LNCaP clone FGC (cell line): Measurements from ENCODE around the gene ABCB11.
"Not testable (repeated sequence)": the region's sequence is repeated elsewhere in the genome, so short reads cannot be mapped to it uniquely, and the experiment has no call there.

Source experiments
- DNase-seq: peaks from one replicate; pipeline ENCODE4 v3.0.0-alpha.2; 2011; ENCODE audit warnings: low read depth
- H3K4me3 ChIP-seq: 2 replicates; pipeline ENCODE4 v1.5.1; 2011; ENCODE audit warnings: mild to moderate bottlenecking, low read depth, low read length, control low read depth
- CTCF ChIP-seq: IDR thresholded peaks from 2 replicates; pipeline ENCODE4 v1.5.1; 2012; ENCODE audit warnings: mild to moderate bottlenecking; ENCODE audit not compliant: control insufficient read depth, insufficient read depth; ENCODE audit errors: extremely low read depth

Gene ABCB11

GRCh38 chr2:169071455-169071854, 40.3 kb upstream of the ABCB11 start:
- DNase-seq: no peak
- TF ChIP-seq CTCF: no peak
- no peak overlapping the region for H3K4me3 ChIP-seq

- DNase-seq: no peak
- no peak for TF ChIP-seq CTCF
- no peak overlapping the region for H3K4me3 ChIP-seq
These were observed 38.7 kb upstream of the ABCB11 start for GRCh38 chr2:169069833-169070232.

DNA sequence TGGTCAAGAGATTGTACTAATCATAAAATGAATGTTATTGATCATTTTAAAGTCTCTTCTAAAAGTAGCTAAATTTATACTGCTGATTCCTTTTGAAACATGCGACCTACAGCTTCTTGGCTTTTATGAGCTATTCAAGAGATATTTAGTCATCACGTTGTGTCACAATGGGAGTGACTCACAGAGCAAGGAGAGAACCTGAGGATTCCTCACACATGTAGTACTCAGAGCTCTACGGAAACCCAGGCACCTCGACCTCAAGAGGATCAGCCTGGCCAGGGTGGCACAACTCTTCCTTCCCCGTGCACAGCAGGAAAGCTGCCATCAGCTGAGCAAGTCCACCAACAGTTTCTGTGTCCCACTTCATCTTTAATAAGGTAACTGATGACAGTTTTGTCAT, 38.2 kb upstream of the ABCB11 start, which contains the start of gene DHRS9:
Gene DHRS9, plus strand, starts transcription at position 223 of the 400 bp plus-strand sequence. CDS start 12,019 bp downstream, outside the sequence.
- no peak within 1 kb of the TSS for H3K4me3 ChIP-seq
- no peak for TF ChIP-seq CTCF
- no peak for DNase-seq

GRCh38 chr2:169066897-169067296, 35.8 kb upstream of the ABCB11 start:
- TF ChIP-seq CTCF: no peak
- no peak overlapping the region for H3K4me3 ChIP-seq
- no peak for DNase-seq

DNA sequence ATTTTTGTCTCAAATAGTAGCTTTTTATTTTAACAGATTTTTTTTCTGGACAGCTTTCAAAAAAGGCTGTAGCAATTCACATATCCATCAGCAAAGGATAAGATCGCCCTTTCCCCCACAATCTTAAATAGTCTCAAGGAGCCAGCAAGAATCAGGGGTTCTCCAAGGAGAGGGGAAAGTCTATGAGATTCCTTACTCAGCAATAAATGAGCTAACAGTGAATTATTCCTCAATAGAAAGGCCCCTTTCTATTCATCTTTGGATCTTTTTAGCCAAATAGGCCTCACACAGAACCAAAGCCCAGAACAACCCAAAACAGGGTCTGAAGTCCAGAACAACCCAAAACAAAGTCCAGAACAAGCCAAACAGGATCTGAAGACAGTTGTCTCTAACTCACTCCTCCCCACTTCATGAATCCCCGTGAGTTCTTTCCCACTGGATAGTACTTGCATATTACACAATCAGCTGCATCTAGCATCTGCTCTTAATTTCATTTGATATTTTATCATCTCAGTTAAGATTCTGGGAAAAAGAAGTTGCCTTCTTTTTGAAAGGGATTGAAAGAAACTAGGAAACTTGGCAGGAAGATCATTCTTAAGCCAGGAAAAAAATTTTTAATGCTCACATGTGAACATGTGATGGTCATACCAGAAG, 34.9 kb upstream of the ABCB11 start:
- DNase-seq: no peak
- H3K4me3 ChIP-seq: no peak overlapping the region
- TF ChIP-seq CTCF: no peak

GRCh38 chr2:169065422-169065821, 34.3 kb upstream of the ABCB11 start:
- H3K4me3 ChIP-seq: no peak overlapping the region
- TF ChIP-seq CTCF: no peak
- peak; percentile 43 for DNase-seq

GRCh38 chr2:169064199-169064598, 33.1 kb upstream of the ABCB11 start:
- not testable (repeated sequence) for DNase-seq

GRCh38 chr2:169054575-169054974, 23.5 kb upstream of the ABCB11 start:
- H3K4me3 ChIP-seq, DNase-seq: not testable (repeated sequence)

More at GRCh38 chr2:169064199-169064598, 33.1 kb upstream of the ABCB11 start:
- H3K4me3 ChIP-seq: not testable (repeated sequence)
